ENCODE results near the gene STK32B. TPM values are rescaled to one million over a fixed set of nuclear protein-coding genes. Genes with fewer than 3 reads are reported as not detected.
A peak's percentile ranks its signal among the peaks of the same experiment; 100 is the strongest.

The STK32B gene
- total RNA-seq, 1 experiment from 2014 or later = 11.6 TPM

DNA sequence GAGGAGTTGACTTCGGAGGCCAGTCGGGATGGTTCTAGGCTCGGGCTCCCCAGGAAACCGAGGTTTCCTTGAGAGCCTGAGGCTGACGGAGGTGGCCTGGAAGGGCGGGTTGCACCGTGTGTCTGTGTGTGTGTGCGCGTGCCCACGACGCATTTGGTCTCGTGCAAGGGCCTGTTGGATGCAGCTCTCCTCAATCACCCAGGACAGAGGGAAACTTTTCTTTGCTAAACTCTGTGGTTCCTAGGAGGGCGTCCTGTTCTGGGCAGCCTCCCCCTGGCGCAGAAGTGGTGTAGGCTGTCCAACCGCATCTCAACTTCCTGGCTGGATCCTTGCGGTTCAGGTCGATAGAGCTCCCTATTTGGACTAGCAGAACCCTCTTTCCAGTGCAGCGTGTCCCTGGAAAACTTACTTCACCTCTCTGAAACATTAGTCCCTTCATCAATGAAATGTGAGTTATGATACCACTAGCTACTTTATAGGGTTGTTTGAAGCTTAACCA is 973 bp downstream of the STK32B start:
- in situ Hi-C loops (cut with HindIII; ENCODE audit: low pct_unique_long_range_greater_than_20kb, low sequenced_read_pairs) = no loop called here

GRCh38 chr4:5052726-5053425 is 1.6 kb downstream of the STK32B start:
- TF ChIP-seq CTCF (IDR thresholded peaks at IDR 0.05) = no peak
- TF ChIP-seq SIN3A (IDR thresholded peaks at IDR 0.05; ENCODE audit: borderline replicate concordance, insufficient read depth, low read depth, low read length) = no peak
- TF ChIP-seq POLR2AphosphoS5 (IDR thresholded peaks at IDR 0.05; ENCODE audit: low read depth, low read length) = no peak
- no peak for TF ChIP-seq TCF7L2 (IDR thresholded peaks at IDR 0.05; ENCODE audit: low read depth, low read length)
- ATAC-seq (no peak), DNase-seq (ENCODE audit: low read depth, low spot score) (no peak)
- Histone ChIP-seq H3K36me3 (ENCODE audit: control insufficient read depth, insufficient read depth, low read length) (no peaks in the 10 kb centered on the region), H3K4me3 (ENCODE audit: low read depth in 2 of 2, low read length in 2 of 2) (peak overlapping the region; percentile 51 to 84), H3K27me3 (ENCODE audit: control insufficient read depth, insufficient read depth, low read length) (no peaks in the 10 kb centered on the region), H3K27ac (ENCODE audit: low read length) (no peak overlapping the region), H3K9me3 (ENCODE audit: control insufficient read depth, insufficient read depth, low read depth, low read length) (no peaks in the 10 kb centered on the region), H3K4me1 (ENCODE audit: control insufficient read depth, insufficient read depth, low read length) (peaks cover 4% of the 10 kb centered on the region)
- in situ Hi-C loops (cut with HindIII; ENCODE audit: low pct_unique_long_range_greater_than_20kb, low sequenced_read_pairs) (no loop called here), intact Hi-C loops (cut with micrococcal nuclease; ENCODE audit: unreplicated experiment) (loop anchor here (5.0 to 10.0 kb wide), 2 partner anchors 322 to 739 kb away; no protein-coding TSS in a partner anchor)
- ChIA-PET CTCF (no interaction called here), POLR2A (no interaction called here)
- no TSS peak for BruUV-seq (replicated peaks)

More for the DNA sequence above, 973 bp downstream of the STK32B start:
- no TSS peak for BruUV-seq (replicated peaks)
- intact Hi-C loops (cut with micrococcal nuclease; ENCODE audit: unreplicated experiment) = loop anchor here (5.0 to 10.0 kb wide), 2 partner anchors 323 to 740 kb away; no protein-coding TSS in a partner anchor
- CTCF ChIA-PET = no interaction called here
- Histone ChIP-seq H3K36me3 (ENCODE audit: control insufficient read depth, insufficient read depth, low read length) (no peaks in the 10 kb centered on the region), H3K4me1 (ENCODE audit: control insufficient read depth, insufficient read depth, low read length) (peaks cover 4% of the 10 kb centered on the region), H3K27ac (ENCODE audit: low read length) (peak overlapping the region; percentile 51), H3K27me3 (ENCODE audit: control insufficient read depth, insufficient read depth, low read length) (no peaks in the 10 kb centered on the region), H3K4me3 (ENCODE audit: low read depth in 2 of 2, low read length in 2 of 2) (peak overlapping the region; percentile 51 to 84), H3K9me3 (ENCODE audit: control insufficient read depth, insufficient read depth, low read depth, low read length) (no peaks in the 10 kb centered on the region)
- POLR2A ChIA-PET = no interaction called here
- peak; percentile 42 for ATAC-seq
- DNase-seq (ENCODE audit: low read depth, low spot score) = no peak
- TF ChIP-seq TCF7L2 (IDR thresholded peaks at IDR 0.05; ENCODE audit: low read depth, low read length) (no peak), REST (IDR thresholded peaks at IDR 0.05; ENCODE audit: insufficient read depth in 1 of 2, low read depth in 2 of 2, low read length in 1 of 2) (no peak), CTCF (IDR thresholded peaks at IDR 0.05) (no peak)

Data from Panc1 (cell line).